Skeletal muscle cell (primary cell): ENCODE results near the gene TCF15.
"Not testable (repeated sequence)": the region's sequence is repeated elsewhere in the genome, so short reads cannot be mapped to it uniquely, and the experiment has no call there.

Experiments used
- DNase-seq: peaks from one replicate; pipeline ENCODE4 v3.0.0-alpha.2; 2010; ENCODE audit warnings: low read depth
- H3K4me3 ChIP-seq: 2 replicates; pipeline ENCODE4 v1.5.1; 2011; ENCODE audit warnings: low read depth, mild to moderate bottlenecking, control low read depth, low read length, moderate library complexity

TCF15 gene

GRCh38 chr20:588932-589672 is 21.0 kb downstream of the TCF15 start:
- DNase-seq = no peak
- no peak overlapping the region for H3K4me3 ChIP-seq

- DNase-seq = no peak
- H3K4me3 ChIP-seq = no peak overlapping the region
These were observed 21.6 kb downstream of the TCF15 start for GRCh38 chr20:588476-588875.

- DNase-seq = no peak
- H3K4me3 ChIP-seq = no peak overlapping the region
These were observed 25.2 kb downstream of the TCF15 start for GRCh38 chr20:584971-585301.

GRCh38 chr20:584161-584970 is 25.7 kb downstream of the TCF15 start:
- H3K4me3 ChIP-seq = no peak overlapping the region
- DNase-seq = no peak

GRCh38 chr20:582204-582603 is 27.9 kb downstream of the TCF15 start:
- DNase-seq = no peak

GRCh38 chr20:578940-579690 is 31.0 kb downstream of the TCF15 start:
- H3K4me3 ChIP-seq, DNase-seq: not testable (repeated sequence)

More at GRCh38 chr20:582204-582603, 27.9 kb downstream of the TCF15 start:
- H3K4me3 ChIP-seq = no peak overlapping the region

GRCh38 chr20:577167-577791 is 32.8 kb downstream of the TCF15 start:
- DNase-seq = no peak
- no peak overlapping the region for H3K4me3 ChIP-seq

- no peak overlapping the region for H3K4me3 ChIP-seq
- DNase-seq = no peak
These were observed 34.0 kb downstream of the TCF15 start for GRCh38 chr20:576156-576555.

- H3K4me3 ChIP-seq = no peak overlapping the region
- no peak for DNase-seq
These were observed 34.9 kb downstream of the TCF15 start for GRCh38 chr20:575230-575629.

- no peak overlapping the region for H3K4me3 ChIP-seq
- no peak for DNase-seq
These were observed 35.7 kb downstream of the TCF15 start for GRCh38 chr20:574297-574942.

GRCh38 chr20:573414-574296 is 36.5 kb downstream of the TCF15 start:
- DNase-seq = no peak
- H3K4me3 ChIP-seq = no peak overlapping the region

- DNase-seq = no peak
- no peak overlapping the region for H3K4me3 ChIP-seq
These were observed 37.4 kb downstream of the TCF15 start for GRCh38 chr20:572727-573126.

- H3K4me3 ChIP-seq = no peak overlapping the region
- DNase-seq = no peak
These were observed 38.2 kb downstream of the TCF15 start for GRCh38 chr20:571754-572441.

GRCh38 chr20:568673-569415 is 41.3 kb downstream of the TCF15 start:
- DNase-seq = no peak

GRCh38 chr20:568097-568652 is 41.9 kb downstream of the TCF15 start:
- no peak for DNase-seq
- H3K4me3 ChIP-seq = no peak overlapping the region

More at GRCh38 chr20:568673-569415, 41.3 kb downstream of the TCF15 start:
- no peak overlapping the region for H3K4me3 ChIP-seq

GRCh38 chr20:564192-564591 is 45.9 kb downstream of the TCF15 start:
- H3K4me3 ChIP-seq = no peak overlapping the region
- DNase-seq = no peak

GRCh38 chr20:563187-563586 is 46.9 kb downstream of the TCF15 start:
- H3K4me3 ChIP-seq = no peak overlapping the region
- DNase-seq = no peak
